H1 (cell line): ENCODE data around the gene ATP7B. TPM values are rescaled to one million over a fixed set of nuclear protein-coding genes. Genes with fewer than 3 reads are reported as not detected.

Experiments
- CTCF ChIA-PET: fragments of 300-600 bp; sonication (Branson Sonifier 250); formaldehyde crosslinking; loops from one replicate; lab custom pipeline; 2021; ENCODE audit not compliant: partially characterized antibody; lab: Charles Lee
- POLR2A ChIA-PET: fragments of 300-600 bp; sonication (Branson Sonifier 250); formaldehyde crosslinking; loops from one replicate; lab custom pipeline; 2021; ENCODE audit warnings: inconsistent platforms; ENCODE audit not compliant: partially characterized antibody; lab: Charles Lee
- DNase-seq, 2 experiments: peaks; one replicate each; pipeline versions ENCODE4 v3.0.0 to v3.0.0-alpha.2; 2010 to 2022; ENCODE audit warnings: low spot score in 2 of 2, low read depth in 1 of 2, mixed read lengths in 1 of 2
- FAIRE-seq: peaks from 2 replicates; lab custom pipeline; 2011; peaks lifted over from hg19 to GRCh38; lab: Jason Lieb, UNC
- H2AFZ ChIP-seq: 2 replicates; pipeline ENCODE4 v1.8.1; 2012; ENCODE audit warnings: low read length, inconsistent platforms
- H2AK5ac ChIP-seq: 2 replicates; pipeline ENCODE4 v1.6.1; 2013; ENCODE audit warnings: low read depth, low read length
- H2BK120ac ChIP-seq: replicated peaks from 2 replicates; pipeline ENCODE3; 2013; ENCODE audit warnings: low read depth, low read length, inconsistent platforms
- H2BK12ac ChIP-seq: 2 replicates; pipeline ENCODE4 v1.6.1; 2013; ENCODE audit warnings: low read depth, low read length
- H2BK15ac ChIP-seq: 2 replicates; pipeline ENCODE4 v1.6.1; 2013; ENCODE audit warnings: low read length
- H2BK20ac ChIP-seq: 2 replicates; pipeline ENCODE4 v1.6.1; 2013; ENCODE audit warnings: low read length
- H2BK5ac ChIP-seq: 2 replicates; pipeline ENCODE4 v1.6.1; 2013; ENCODE audit warnings: low read depth, low read length
- H3K14ac ChIP-seq: 2 replicates; pipeline ENCODE4 v1.6.1; 2013; ENCODE audit warnings: inconsistent platforms; ENCODE audit not compliant: insufficient read length
- H3K18ac ChIP-seq: 2 replicates; pipeline ENCODE4 v1.6.1; 2013; ENCODE audit warnings: low read length; ENCODE audit errors: extremely low read depth
- H3K23ac ChIP-seq: 2 replicates; pipeline ENCODE4 v1.6.1; 2013; ENCODE audit warnings: inconsistent platforms; ENCODE audit not compliant: insufficient read length
- H3K23me2 ChIP-seq: 2 replicates; pipeline ENCODE4 v1.6.1; 2013; ENCODE audit warnings: low read depth, low read length
- H3K27ac ChIP-seq: 2 replicates; pipeline ENCODE4 v1.6.1; 2011; ENCODE audit warnings: low read depth, low read length, inconsistent platforms
- H3K27me3 ChIP-seq, 4 experiments: replicated peaks in 1 of 4; 1 replicate in 1 of 4; 2 replicates in 3 of 4; pipeline versions ENCODE4 v1.6.1 to v1.8.1; 2011 to 2013; ENCODE audit warnings: low read length in 3 of 4, mild to moderate bottlenecking in 3 of 4, inconsistent platforms in 2 of 4, mixed read lengths in 2 of 4, moderate library complexity in 1 of 4; ENCODE audit not compliant: control insufficient read depth in 3 of 4, insufficient read depth in 3 of 4; ENCODE audit errors: extremely low read depth in 1 of 4
- H3K36me3 ChIP-seq, 4 experiments: 2 replicates each; pipeline versions ENCODE4 v1.6.1 to v1.8.1; 2011 to 2013; ENCODE audit warnings: mild to moderate bottlenecking in 4 of 4, low read length in 3 of 4, moderate library complexity in 2 of 4, control low read depth in 1 of 4, inconsistent platforms in 1 of 4; ENCODE audit not compliant: insufficient read depth in 4 of 4, control insufficient read depth in 2 of 4
- H3K4ac ChIP-seq: replicated peaks from 2 replicates; pipeline ENCODE3; 2013; ENCODE audit warnings: low read length, low read depth, mixed read lengths, inconsistent platforms; ENCODE audit not compliant: insufficient read length
- H3K4me1 ChIP-seq, 4 experiments: replicated peaks in 1 of 4; 1 replicate in 1 of 4; 2 replicates in 3 of 4; pipeline versions ENCODE4 v1.6.1 to v1.8.1; 2011 to 2013; ENCODE audit warnings: low read length in 3 of 4, inconsistent platforms in 2 of 4, mixed read lengths in 1 of 4; ENCODE audit not compliant: insufficient read depth in 4 of 4, control insufficient read depth in 3 of 4
- H3K4me2 ChIP-seq, 2 experiments: 2 replicates each; pipeline versions ENCODE4 v1.6.1 to v1.8.1; 2011 to 2013; ENCODE audit warnings: low read depth in 2 of 2, low read length in 2 of 2, control low read depth in 1 of 2, inconsistent platforms in 1 of 2, mild to moderate bottlenecking in 1 of 2; ENCODE audit not compliant: insufficient read depth in 1 of 2
- H3K4me3 ChIP-seq, 4 experiments: fragments of 200-600, 300-600 bp in 1 of 4; sonication (generic), shearing (Covaris generic), sonication (Bioruptor Twin) in 1 of 4; 2 replicates each; pipeline versions ENCODE4 v1.5.1 to v1.8.1; 2011 to 2016; ENCODE audit warnings: low read length in 4 of 4, low read depth in 3 of 4, control low read depth in 2 of 4, inconsistent platforms in 2 of 4, mild to moderate bottlenecking in 2 of 4, mixed read lengths in 1 of 4, moderate library complexity in 1 of 4; ENCODE audit not compliant: insufficient read depth in 2 of 4; ENCODE audit errors: extremely low read depth in 1 of 4
- H3K56ac ChIP-seq: replicated peaks from 2 replicates; pipeline ENCODE3; 2013; ENCODE audit warnings: low read depth, mild to moderate bottlenecking, mixed read lengths, low read length, inconsistent platforms; ENCODE audit not compliant: insufficient read length
- H3K79me1 ChIP-seq: 2 replicates; pipeline ENCODE4 v1.6.1; 2013; ENCODE audit warnings: low read depth, low read length, control low read depth
- H3K79me2 ChIP-seq, 2 experiments: 2 replicates each; pipeline versions ENCODE4 v1.6.1 to v1.8.1; 2012 to 2013; ENCODE audit warnings: low read length in 2 of 2, mild to moderate bottlenecking in 2 of 2, inconsistent platforms in 1 of 2; ENCODE audit not compliant: insufficient read depth in 2 of 2, control insufficient read depth in 1 of 2
- H3K9ac ChIP-seq, 4 experiments: replicated peaks in 1 of 4; 1 replicate in 1 of 4; 2 replicates in 3 of 4; pipeline versions ENCODE4 v1.6.1 to v1.8.1; 2011 to 2013; ENCODE audit warnings: low read depth in 3 of 4, low read length in 3 of 4, control low read depth in 2 of 4, mild to moderate bottlenecking in 2 of 4, moderate library complexity in 2 of 4, inconsistent platforms in 1 of 4; ENCODE audit errors: extremely low read depth in 1 of 4
- H3K9me3 ChIP-seq, 2 experiments: 2 replicates each; pipeline versions ENCODE4 v1.6.1 to v1.8.1; 2012 to 2013; ENCODE audit warnings: mild to moderate bottlenecking in 2 of 2, moderate library complexity in 2 of 2, control low read depth in 1 of 2, inconsistent platforms in 1 of 2, low read depth in 1 of 2, low read length in 1 of 2, mixed read lengths in 1 of 2; ENCODE audit not compliant: insufficient read depth in 2 of 2
- H4K20me1 ChIP-seq, 2 experiments: replicated peaks in 1 of 2; 2 replicates each; pipeline versions ENCODE3 to v1.8.1; 2011 to 2013; ENCODE audit warnings: inconsistent platforms in 2 of 2, low read length in 2 of 2, mild to moderate bottlenecking in 1 of 2; ENCODE audit not compliant: insufficient read depth in 2 of 2, control insufficient read depth in 1 of 2
- H4K5ac ChIP-seq: 2 replicates; pipeline ENCODE4 v1.6.1; 2013; ENCODE audit warnings: low read length, low read depth, mixed read lengths, inconsistent platforms; ENCODE audit not compliant: insufficient read length
- H4K8ac ChIP-seq: 2 replicates; pipeline ENCODE4 v1.8.0; 2013; ENCODE audit warnings: mild to moderate bottlenecking, moderate library complexity, low read length, inconsistent platforms; ENCODE audit not compliant: insufficient read depth; ENCODE audit errors: extremely low read depth
- H4K91ac ChIP-seq: replicated peaks from 2 replicates; pipeline ENCODE3; 2013; ENCODE audit warnings: low read length, mixed read lengths, inconsistent platforms; ENCODE audit not compliant: insufficient read length
- CHD1 ChIP-seq: IDR thresholded peaks from 2 replicates; pipeline ENCODE4 v1.6.1; 2012; ENCODE audit warnings: low read depth, low read length, improper control_type of control experiment
- NRF1 ChIP-seq: IDR thresholded peaks from 2 replicates; pipeline ENCODE4 v1.6.1; 2011; ENCODE audit warnings: mild to moderate bottlenecking, low read depth, low read length, improper control_type of control experiment
- PHF8 ChIP-seq: fragments of 200-600 bp; sonication (generic); conservative IDR thresholded peaks from 2 replicates; pipeline ENCODE4 v1.7.1; 2012; ENCODE audit warnings: low read depth, mild to moderate bottlenecking, inconsistent platforms, low read length, moderate library complexity
- SIX5 ChIP-seq: IDR thresholded peaks from 2 replicates; pipeline ENCODE4 v1.6.1; 2011; ENCODE audit warnings: mild to moderate bottlenecking, low read depth, low read length
- SRF ChIP-seq: IDR thresholded peaks from 2 replicates; pipeline ENCODE4 v1.6.1; 2011; ENCODE audit warnings: mild to moderate bottlenecking, low read depth, low read length, moderate library complexity
- TAF1 ChIP-seq: IDR thresholded peaks from 2 replicates; pipeline ENCODE4 v1.6.1; 2011; ENCODE audit warnings: mild to moderate bottlenecking, low read depth, low read length
- TCF12 ChIP-seq: IDR thresholded peaks from 2 replicates; pipeline ENCODE4 v1.6.1; 2011; ENCODE audit warnings: low read depth, mild to moderate bottlenecking, low read length
- YY1 ChIP-seq: IDR thresholded peaks from 2 replicates; pipeline ENCODE4 v1.6.1; 2011; ENCODE audit warnings: low read depth, mild to moderate bottlenecking, low read length
- WGBS, 2 experiments: shearing (Covaris generic) in 1 of 2; methylation state at CpG; one replicate each; pipeline versions ENCODE4 v1.1.6 to v1.1.7; 2013 to 2015; ENCODE audit warnings: low lambda C conversion rate in 2 of 2, mixed read lengths in 2 of 2, inconsistent platforms in 1 of 2, low coverage in 1 of 2, missing lambda C conversion rate in 1 of 2; ENCODE audit not compliant: insufficient replicate concordance in 2 of 2, insufficient coverage in 1 of 2, insufficient read length in 1 of 2; ENCODE audit errors: extremely low coverage in 1 of 2, missing lambda C conversion rate in 1 of 2; 5-methylcytosine and 5-hydroxymethylcytosine counted together
- polyA plus RNA-seq, 7 experiments: library from polyadenylated mRNA; depleted of rRNA in 3 of 7; stranded (reverse) in 5 of 7; unstranded in 2 of 7; fragments of >200 nt in 5 of 7; fragments of 200-250 nt in 2 of 7; gene quantifications; 1 replicate in 5 of 7; 2 replicates in 1 of 7; 4 replicates in 1 of 7; pipeline versions ENCODE4 v1.2.1 to v1.2.3, GENCODE V29; 2011 to 2013; ENCODE audit warnings: missing spikeins in 2 of 7, mixed read lengths in 2 of 7
- total RNA-seq: library from RNA; stranded (reverse); fragmentation: NEBNext Ultra II Directional; extraction: Animal tissue kit (Norgen Biotek cat#: 25700); gene quantifications from 2 replicates; pipeline ENCODE4 v1.2.1, GENCODE V29; 2021
- TF ChIP-seq, protein P1 (sequence below): IDR thresholded peaks from 2 replicates; pipeline ENCODE4 v1.6.1; 2011; ENCODE audit warnings: low read depth, mild to moderate bottlenecking, low read length; ENCODE audit not compliant: insufficient read depth
- TF ChIP-seq, protein P2 (sequence below): IDR thresholded peaks from 2 replicates; pipeline ENCODE4 v1.6.1; 2012; ENCODE audit warnings: inconsistent platforms

Gene ATP7B
- total and polyA plus RNA-seq, 2 of the 8 experiments (the other 6 are each of a cell fraction or from before 2014, with no cell fraction given): 4.1 to 9.2 TPM

DNA sequence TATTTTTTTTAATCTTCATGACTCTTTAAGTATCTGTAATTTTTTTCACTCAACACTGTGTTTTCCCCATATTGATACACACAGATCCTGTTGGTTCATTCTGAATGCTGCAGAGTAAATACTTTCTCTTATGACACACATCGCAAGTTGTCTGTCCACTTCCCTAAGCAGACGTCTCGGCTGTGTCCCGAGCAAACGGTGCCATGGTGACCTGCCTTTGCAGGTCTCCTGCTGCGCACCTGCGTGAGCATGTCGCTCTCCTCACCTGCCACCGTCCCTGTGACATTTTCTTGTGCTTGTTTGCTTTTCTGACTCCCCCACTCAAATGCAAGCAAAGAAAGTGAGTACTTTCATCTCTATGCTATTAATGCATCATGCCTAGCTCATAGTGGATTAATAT lies 91.7 kb downstream of the ATP7B start:
- CTCF ChIA-PET: interaction anchor here (1.0 to 5.3 kb wide), 5 partner anchors 9 to 208 kb away, joined by 3 to 59 read pairs (median 4); no protein-coding TSS in a partner anchor

More for the DNA sequence above, 91.7 kb downstream of the ATP7B start:
- POLR2A ChIA-PET: no interaction called here
- peaks cover 0 to 3% of the 10 kb centered on the region in 2 experiments for H4K20me1 ChIP-seq
- DNase-seq (no peak), FAIRE-seq (no peak)
- no peak overlapping the region for H3K27ac ChIP-seq
- no peak overlapping the region for H3K18ac ChIP-seq
- no peak overlapping the region for H4K5ac ChIP-seq
- no peaks in the 10 kb centered on the region for H3K79me1 ChIP-seq
- H4K91ac ChIP-seq: no peak overlapping the region
- no peak overlapping the region for H3K14ac ChIP-seq
- H3K27me3 ChIP-seq: no peaks in the 10 kb centered on the region
- no peak overlapping the region for H2BK12ac ChIP-seq
- 82% methylated on average over 9 of the region's 9 CpGs; no CpG with 5 or more reads in 1 of the 2 experiments for WGBS, 2 experiments
- no peaks in the 10 kb centered on the region for H3K23me2 ChIP-seq
- H2BK15ac ChIP-seq: no peak overlapping the region
- no peaks in the 10 kb centered on the region for H3K9me3 ChIP-seq
- H2BK20ac ChIP-seq: no peak overlapping the region
- no peak for TF ChIP-seq YY1
- TF ChIP-seq, protein P1, sequence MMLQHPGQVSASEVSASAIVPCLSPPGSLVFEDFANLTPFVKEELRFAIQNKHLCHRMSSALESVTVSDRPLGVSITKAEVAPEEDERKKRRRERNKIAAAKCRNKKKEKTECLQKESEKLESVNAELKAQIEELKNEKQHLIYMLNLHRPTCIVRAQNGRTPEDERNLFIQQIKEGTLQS: no peak
- TF ChIP-seq TAF1: no peak
- no peak for TF ChIP-seq NRF1
- TF ChIP-seq SIX5: no peak
- TF ChIP-seq PHF8: no peak
- TF ChIP-seq SRF: no peak
- TF ChIP-seq, protein P2, sequence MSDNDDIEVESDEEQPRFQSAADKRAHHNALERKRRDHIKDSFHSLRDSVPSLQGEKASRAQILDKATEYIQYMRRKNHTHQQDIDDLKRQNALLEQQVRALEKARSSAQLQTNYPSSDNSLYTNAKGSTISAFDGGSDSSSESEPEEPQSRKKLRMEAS: no peak
- TF ChIP-seq CHD1: no peak
- no peak for TF ChIP-seq TCF12
- H3K36me3 ChIP-seq: no peaks in the 10 kb centered on the region
- H3K4me3 ChIP-seq: no peak overlapping the region
- no peak overlapping the region for H2BK120ac ChIP-seq
- H2BK5ac ChIP-seq: no peak overlapping the region
- H3K79me2 ChIP-seq: no peaks in the 10 kb centered on the region
- no peak overlapping the region for H2AK5ac ChIP-seq
- H3K4ac ChIP-seq: no peak overlapping the region
- H3K23ac ChIP-seq: no peak overlapping the region
- no peak overlapping the region for H3K9ac ChIP-seq
- H3K4me1 ChIP-seq: no peaks in the 10 kb centered on the region
- H3K4me2 ChIP-seq: no peak overlapping the region
- no peak overlapping the region for H4K8ac ChIP-seq
- no peak overlapping the region for H3K56ac ChIP-seq
- no peak overlapping the region for H2AFZ ChIP-seq
